BE2C (cell line): ENCODE results near the gene FCHSD1.

Experiments used
- DNase-seq: peaks from one replicate; pipeline ENCODE4 v3.0.0-alpha.2; 2020
- H3K27me3 ChIP-seq: fragments of 250-450 bp; sonication (Bioruptor Pico); 2 replicates; pipeline ENCODE4 v1.5.1; 2020; ENCODE audit warnings: mild to moderate bottlenecking
- H3K36me3 ChIP-seq: fragments of 250-450 bp; sonication (Bioruptor Pico); 2 replicates; pipeline ENCODE4 v1.5.1; 2020; ENCODE audit warnings: mild to moderate bottlenecking
- H3K4me1 ChIP-seq: fragments of 250-450 bp; sonication (Bioruptor Pico); 2 replicates; pipeline ENCODE4 v1.5.1; 2020
- H3K4me3 ChIP-seq: 2 replicates; pipeline ENCODE4 v1.5.1; 2011; ENCODE audit warnings: low read depth, low read length
- H3K9me3 ChIP-seq: fragments of 250-450 bp; sonication (Bioruptor Pico); 2 replicates; pipeline ENCODE4 v1.5.1; 2020
- CTCF ChIP-seq: IDR thresholded peaks from 2 replicates; pipeline ENCODE4 v1.5.1; 2012; ENCODE audit warnings: mild to moderate bottlenecking, low read depth, low read length

Gene FCHSD1

GRCh38 chr5:141672071-141672840 is 21.0 kb upstream of the FCHSD1 start:
- TF ChIP-seq CTCF = no peak
- H3K27me3 ChIP-seq = no peaks in the 10 kb centered on the region
- no peak overlapping the region for H3K4me3 ChIP-seq
- no peaks in the 10 kb centered on the region for H3K9me3 ChIP-seq
- DNase-seq = no peak
- H3K4me1 ChIP-seq = 0 out of 2 replicates have a peak, but pooled peaks cover 5% of the 10 kb centered on the region
- H3K36me3 ChIP-seq = peaks cover 13% of the 10 kb centered on the region

DNA sequence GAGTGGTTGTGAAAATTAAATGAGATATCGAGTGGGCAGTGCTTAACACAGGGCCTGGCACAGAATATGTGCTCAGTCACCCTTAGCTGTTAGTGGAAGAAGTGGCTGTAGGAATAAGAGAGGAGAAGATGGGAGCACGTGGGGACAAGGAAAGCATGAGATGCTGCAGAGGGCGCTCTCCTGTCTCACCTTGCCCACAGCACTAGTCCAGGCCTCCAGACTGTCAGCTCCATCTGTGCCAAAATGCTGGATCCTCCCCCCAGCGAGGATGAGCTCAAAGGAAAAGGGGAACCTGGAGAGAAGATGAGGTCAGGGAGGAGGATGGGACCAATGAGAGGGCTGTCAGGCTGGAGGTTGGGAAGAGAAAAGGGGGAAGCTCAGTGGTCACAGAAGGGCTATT is 18.3 kb upstream of the FCHSD1 start:
- Histone ChIP-seq H3K36me3 (peaks cover 13% of the 10 kb centered on the region), H3K9me3 (no peaks in the 10 kb centered on the region), H3K4me3 (no peak overlapping the region), H3K4me1 (0 out of 2 replicates have a peak, but pooled peaks cover 5% of the 10 kb centered on the region), H3K27me3 (no peaks in the 10 kb centered on the region)
- DNase-seq = no peak
- TF ChIP-seq CTCF = peak; percentile 23; the same call in 1 of the 2 replicates

- H3K4me1 ChIP-seq = 0 out of 2 replicates have a peak, but pooled peaks cover 5% of the 10 kb centered on the region
- H3K4me3 ChIP-seq = no peak overlapping the region
- no peaks in the 10 kb centered on the region for H3K9me3 ChIP-seq
- peaks cover 13% of the 10 kb centered on the region for H3K36me3 ChIP-seq
- H3K27me3 ChIP-seq = no peaks in the 10 kb centered on the region
- DNase-seq = no peak
- TF ChIP-seq CTCF = no peak
These were observed 17.5 kb upstream of the FCHSD1 start for GRCh38 chr5:141668601-141669265.

DNA sequence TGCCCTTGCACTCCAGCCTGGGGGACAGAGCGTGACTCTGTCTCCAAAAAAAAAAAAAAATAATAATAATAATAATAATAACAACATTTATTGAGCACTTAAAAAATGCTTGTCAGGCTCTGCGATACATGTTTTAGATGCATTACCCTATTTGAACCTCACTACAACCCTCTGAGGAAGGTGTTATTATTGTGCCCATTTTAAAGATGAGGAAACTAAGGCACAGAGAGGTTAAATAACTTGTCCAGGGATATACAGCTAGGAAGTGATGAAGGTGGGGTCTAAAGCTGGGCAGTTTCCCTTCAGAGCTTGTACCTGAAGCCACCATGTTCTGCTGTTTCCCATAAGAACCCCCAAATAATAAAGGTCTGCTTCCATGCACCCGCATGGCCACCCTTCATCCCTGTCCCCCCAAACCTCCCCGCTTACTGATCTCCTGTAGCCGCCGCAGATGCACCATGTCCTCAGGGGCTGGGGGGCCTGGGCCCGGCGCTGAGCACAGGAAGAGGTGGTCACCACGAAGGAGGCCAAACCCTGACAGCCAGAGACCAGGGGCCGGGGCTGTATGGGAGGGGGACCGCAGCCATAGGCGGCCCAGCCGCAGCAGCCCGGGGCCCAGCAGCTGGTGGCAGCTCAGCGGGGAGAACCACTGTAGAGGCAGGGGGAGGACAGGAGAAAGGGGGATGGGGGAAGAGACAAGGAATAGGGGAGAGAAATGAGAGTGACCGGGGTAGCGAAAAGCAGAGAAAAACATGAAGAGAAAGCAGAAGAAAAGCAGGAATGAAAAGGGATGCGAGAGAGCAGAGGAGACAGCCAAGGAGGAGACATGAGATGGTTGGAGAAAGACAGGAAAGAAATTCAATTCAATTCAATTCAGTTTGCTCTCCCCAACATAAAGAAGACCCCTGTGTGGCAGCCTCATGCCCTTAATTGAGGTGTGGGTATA is 15.1 kb upstream of the FCHSD1 start:
- TF ChIP-seq CTCF = no peak
- Histone ChIP-seq H3K36me3 (peaks cover 4% of the 10 kb centered on the region), H3K4me3 (no peak overlapping the region)

GRCh38 chr5:141664733-141665461 is 13.7 kb upstream of the FCHSD1 start:
- peak; percentile 97 for TF ChIP-seq CTCF
- Histone ChIP-seq H3K4me3 (no peak overlapping the region), H3K27me3 (no peaks in the 10 kb centered on the region), H3K36me3 (peaks cover 4% of the 10 kb centered on the region), H3K9me3 (no peaks in the 10 kb centered on the region), H3K4me1 (no peaks in the 10 kb centered on the region; the same call in 1 of the 2 replicates)
- DNase-seq = peak; percentile 81

More for the DNA sequence above, 15.1 kb upstream of the FCHSD1 start:
- no peak for DNase-seq
- Histone ChIP-seq H3K4me1 (no peaks in the 10 kb centered on the region), H3K9me3 (no peaks in the 10 kb centered on the region), H3K27me3 (no peaks in the 10 kb centered on the region)
